Activated gamma-delta T cell treated with Interleukin-2 at 50 U/mL for 16 hours (primary cell): ENCODE measurements around the gene FUT2.
"Not testable (repeated sequence)": the region's sequence is repeated elsewhere in the genome, so short reads cannot be mapped to it uniquely, and the experiment has no call there.

ENCODE experiments used
- DNase-seq: peaks from one replicate; pipeline ENCODE4 v3.0.0-alpha.2; 2020

FUT2 gene

DNA sequence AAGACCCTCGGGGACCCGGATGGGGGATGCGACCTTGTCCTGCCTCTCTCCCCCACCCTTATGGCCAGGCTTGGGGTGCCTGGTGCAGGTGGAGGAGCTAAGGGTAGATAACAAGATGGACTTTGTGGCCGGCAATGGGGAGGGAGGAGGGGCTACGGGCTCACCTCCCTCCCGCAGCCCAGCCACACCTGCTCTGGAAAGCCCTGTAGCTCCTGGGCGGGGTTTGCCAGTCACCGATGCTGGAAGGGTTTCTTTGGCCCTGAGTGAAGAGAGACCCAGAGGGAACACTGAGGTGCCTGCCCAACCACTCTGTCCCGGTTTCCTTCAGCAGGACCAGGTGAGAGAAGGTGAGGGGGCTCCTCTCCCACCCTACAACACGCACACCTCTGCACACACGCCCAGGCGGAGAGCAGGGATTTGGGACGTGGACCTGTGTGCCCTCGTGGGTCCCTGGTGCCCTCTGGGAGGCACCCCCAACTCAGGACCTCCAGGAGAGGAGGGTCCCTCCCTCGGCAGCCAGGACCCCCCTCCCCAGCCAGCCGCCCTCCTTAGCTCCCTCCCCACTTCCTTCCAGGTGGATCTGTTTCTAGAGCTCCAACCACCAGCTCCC, at the start of gene FUT2:
TSS of gene FUT2 (plus strand) at position 229 of the 610 bp plus-strand sequence. CDS start 6,986 bp downstream, outside the sequence.
- no peak for DNase-seq

DNA sequence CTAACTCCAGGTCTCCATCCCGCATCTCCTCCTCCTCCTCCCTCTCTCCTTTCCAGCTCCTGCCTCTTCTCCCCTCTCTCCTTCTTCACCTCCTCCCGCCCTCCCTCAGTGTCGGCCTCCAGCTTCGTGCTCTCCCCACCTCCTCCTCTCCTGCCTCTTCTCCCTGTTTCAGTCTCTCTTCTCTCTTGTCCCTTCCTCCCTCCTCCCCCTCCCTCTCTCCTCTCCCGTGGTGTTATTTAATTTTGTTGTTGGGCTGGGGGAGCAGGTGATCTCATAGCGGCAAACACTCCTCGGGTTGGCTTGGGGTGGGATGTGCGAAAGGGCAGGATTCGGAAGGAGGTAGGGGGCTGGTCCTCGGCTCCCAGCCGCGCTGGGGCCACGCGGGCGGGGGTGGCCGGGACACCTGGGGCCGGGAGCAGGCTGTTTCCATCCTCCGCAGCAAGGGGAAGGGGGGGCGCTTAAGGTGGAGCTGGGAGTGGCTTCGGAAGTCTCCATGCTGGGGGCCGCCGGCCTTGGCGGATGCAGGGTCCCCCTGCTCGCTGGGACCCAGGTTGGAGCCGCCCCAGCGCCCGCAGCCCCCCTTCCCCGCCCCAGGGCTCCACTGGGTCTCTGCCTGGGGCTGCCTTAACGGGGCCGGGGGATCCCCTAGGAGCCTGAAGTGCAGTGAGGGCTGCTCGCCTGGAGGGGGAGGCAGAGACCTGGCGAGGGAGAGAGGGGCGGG, 49.6 kb upstream of the FUT2 start, which contains the start of gene CA11:
TSS of gene CA11 (minus strand) at position 187 of the 721 bp plus-strand sequence. CDS start 555 bp downstream, outside the sequence.
- DNase-seq: peak; percentile 92

DNA sequence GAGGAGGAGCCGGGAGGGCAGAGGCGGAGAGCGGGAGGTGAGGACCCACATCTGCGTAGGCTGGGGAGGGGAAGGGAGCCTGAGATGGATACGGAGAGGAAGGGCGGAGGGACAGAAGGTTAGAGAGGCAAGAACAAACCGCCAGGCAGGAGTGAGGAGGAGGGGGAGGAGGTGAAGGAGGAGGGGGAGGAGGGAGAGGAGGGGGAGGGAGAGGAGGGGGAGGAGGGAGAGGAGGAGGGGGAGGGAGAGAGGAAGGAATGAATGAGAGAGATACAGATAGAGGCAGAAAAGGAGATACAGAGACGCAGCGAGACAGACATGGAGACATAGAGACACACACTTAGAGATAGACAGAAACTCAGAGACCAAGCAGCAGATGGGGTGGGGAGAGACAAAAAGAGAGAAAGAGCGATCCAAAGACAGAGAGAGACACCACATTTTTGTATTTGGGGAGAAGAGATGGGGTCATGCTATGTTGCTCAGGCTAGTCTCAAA, 49.0 kb upstream of the FUT2 start:
- DNase-seq: no peak

DNA sequence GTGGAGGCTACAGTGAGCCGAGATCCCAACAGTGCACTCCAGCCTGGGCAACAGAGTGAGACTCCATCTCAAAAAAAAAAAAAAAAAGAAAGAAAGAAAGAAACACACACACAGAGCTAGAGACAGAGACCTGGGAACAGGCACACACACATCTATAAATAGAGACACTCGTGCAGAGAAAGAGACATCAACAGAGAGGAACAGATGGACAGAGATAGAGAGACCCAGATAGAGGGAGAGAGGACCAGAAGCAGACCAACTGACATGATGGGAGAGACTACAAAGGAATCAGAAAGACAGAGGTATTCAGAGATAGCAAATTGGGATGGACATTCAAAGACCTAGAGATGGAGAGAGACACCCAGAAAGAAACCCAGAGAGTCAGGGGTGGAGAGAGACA, 47.6 kb upstream of the FUT2 start:
- no peak for DNase-seq

DNA sequence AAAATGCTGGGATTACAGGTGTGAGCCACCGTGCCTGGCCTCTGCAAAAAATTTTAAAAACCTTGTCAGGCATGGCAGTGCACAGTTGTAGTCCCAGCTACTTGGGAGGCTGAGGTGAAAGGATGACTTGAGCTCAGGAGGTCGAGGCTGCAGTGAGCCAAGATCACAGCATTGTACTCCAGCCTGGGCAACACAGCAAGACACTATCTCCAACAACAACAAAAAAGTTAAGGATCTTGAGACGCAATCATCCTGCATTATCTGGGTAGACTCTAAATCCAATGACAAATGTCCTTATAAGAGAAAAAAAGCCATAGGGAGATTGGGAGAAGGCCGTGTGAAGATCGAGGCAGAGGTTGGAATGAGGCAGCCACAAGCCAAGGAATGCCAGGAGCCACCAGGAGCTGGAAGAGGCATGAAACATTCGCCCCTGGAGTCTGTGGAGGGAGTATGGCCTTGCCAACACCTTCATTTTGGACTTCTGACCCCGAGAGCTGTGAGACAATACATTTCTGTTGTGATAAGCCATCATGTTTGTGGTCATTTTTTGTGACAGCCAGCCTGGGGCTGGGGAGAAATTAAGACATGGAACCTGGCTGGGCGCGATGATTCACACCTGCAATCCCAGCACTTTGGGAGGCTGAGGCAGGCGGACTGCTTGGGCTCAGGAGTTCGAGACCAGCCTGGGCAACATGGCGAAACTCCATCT, 44.6 kb upstream of the FUT2 start:
- DNase-seq: no peak

DNA sequence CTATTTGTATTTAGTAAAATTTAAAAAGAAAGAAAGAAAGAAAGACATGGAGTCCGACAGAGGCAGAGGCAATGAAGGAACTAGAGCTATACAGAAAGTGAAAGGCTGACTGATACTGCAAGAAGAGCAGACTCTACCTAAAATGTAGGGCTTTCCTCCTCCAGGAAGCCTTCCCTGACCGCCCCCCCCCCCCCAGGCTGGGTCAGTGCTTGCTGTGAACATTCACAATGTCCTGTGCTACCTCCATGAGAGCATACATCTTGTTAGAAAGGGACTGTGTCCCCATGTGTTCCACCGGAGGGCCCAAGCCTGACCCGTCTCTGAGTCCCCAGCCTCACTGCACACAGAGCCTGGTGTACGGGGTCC, 44.1 kb upstream of the FUT2 start:
- no peak for DNase-seq

DNA sequence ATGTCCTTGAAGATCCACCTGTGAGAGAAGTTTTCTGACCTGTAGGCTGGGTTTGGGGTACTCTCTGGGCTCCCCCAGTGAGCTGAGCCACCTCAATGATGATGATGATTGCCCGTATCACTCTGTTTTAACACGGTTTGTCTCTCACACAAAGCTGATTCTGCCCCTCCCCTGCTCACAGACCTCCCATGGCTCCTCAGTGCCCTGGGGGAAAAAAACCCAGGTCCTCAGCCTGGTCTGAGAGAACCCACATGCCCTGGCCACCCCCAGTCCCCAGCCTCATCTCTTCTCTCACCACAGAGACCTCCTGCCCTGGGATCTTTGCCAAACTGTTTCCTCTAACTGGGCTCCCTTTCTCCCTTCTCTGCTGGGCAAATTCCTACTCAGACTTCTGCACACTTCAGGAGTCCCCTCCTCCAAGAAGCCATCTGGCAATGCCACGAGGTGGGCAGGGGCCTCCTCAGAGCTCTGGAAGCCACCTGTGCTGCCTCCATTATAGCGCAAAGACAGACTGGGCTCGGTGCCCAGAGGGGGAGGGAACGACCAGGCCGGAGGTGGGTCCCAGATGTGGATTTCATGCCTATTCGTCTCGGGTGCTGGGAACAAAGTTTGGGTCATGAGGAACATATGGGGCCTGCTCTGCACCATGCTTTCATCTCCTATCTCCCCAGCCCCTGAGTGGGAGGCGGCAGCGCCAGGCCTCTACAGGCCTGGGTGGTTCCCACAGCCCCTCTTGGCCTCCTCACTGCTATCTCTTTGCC, 41.3 kb upstream of the FUT2 start:
- DNase-seq: no peak

DNA sequence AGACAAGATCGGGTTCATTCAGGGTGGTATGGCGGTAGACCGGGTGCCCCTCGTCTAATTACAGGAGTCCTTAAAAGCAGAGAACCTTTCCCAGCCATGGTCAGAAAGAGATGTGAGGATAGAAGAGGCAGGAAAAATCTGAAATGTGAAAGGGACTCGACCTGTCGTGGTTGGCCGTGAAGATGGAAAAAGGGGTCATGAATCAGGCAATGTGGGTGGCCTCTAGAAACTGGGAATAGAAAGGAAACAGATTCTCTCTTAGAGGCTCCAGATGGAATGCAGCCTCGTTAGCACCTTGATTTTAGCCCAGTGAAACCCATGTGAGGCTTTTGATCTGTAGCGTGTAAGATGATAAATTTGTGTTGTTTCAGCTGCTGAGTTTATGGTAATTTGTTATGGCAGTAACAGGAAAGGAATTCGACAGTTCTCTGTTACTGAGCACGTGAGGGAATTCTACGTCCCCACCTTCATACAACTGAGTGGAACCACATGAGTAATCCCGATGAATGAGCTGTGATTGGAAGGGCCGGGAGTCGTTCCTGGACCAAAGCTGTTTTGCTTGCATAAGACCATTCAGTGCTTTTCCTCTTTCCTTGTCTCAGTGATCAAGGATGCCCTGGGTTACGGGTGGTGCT, 38.8 kb upstream of the FUT2 start:
- no peak for DNase-seq

DNA sequence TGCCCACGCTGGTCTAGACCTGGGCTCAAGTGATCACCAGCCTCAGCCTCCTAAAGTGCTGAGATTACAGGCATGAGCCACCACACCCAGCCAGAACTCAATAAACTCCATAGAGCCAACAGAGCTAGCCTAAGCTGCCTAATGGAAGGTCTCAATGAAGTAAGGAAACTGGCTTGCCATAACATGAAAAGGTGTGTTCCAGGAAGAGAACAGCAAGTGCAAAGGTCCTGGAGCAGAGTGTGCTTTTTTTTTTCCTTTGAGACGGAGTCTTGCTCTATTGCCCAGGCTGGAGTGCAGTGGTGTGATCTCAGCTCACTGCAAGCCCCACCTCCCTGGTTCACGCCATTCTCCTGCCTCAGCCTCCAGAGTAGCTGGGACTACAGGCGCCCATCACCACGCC, 37.9 kb upstream of the FUT2 start:
- DNase-seq: not testable (repeated sequence)

DNA sequence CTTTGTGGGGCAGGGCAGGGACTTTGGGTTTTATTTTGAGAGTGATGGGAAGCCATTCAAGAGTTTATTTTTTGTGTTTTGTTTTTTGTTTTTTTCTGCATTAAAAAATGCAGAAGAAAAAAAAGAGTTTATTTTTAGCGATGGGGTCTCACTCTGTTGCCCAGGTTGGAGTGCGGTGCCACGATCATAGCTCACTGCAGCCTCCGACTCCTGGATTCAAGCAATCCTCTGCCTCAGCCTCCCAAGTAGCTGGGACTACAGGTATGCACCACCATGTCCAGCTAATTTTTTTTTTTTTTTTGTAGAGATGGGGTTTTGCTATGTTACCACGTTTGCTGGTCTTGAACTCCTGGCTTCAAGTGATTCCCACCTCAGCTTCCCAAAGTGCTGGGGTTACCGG, 37.3 kb upstream of the FUT2 start:
- no peak for DNase-seq

DNA sequence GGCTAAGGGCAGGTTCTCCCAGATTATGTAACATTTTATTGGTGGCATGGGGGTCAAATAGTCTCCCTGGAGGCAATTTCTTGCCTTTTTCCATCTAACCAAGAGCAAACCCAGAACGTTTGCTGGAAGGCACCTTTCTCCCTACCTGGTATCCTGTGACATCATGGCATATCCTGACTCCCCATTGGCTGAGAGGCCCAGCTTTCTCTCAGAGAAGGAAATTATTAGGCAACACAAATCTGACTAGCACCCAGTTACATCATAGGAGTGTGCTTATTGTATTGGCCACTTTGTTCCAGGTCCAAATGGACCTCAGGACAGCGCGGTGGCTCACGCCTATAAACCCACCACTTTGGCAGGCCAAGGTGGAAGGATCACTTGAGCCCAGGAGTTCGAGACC, 36.0 kb upstream of the FUT2 start:
- DNase-seq: no peak

DNA sequence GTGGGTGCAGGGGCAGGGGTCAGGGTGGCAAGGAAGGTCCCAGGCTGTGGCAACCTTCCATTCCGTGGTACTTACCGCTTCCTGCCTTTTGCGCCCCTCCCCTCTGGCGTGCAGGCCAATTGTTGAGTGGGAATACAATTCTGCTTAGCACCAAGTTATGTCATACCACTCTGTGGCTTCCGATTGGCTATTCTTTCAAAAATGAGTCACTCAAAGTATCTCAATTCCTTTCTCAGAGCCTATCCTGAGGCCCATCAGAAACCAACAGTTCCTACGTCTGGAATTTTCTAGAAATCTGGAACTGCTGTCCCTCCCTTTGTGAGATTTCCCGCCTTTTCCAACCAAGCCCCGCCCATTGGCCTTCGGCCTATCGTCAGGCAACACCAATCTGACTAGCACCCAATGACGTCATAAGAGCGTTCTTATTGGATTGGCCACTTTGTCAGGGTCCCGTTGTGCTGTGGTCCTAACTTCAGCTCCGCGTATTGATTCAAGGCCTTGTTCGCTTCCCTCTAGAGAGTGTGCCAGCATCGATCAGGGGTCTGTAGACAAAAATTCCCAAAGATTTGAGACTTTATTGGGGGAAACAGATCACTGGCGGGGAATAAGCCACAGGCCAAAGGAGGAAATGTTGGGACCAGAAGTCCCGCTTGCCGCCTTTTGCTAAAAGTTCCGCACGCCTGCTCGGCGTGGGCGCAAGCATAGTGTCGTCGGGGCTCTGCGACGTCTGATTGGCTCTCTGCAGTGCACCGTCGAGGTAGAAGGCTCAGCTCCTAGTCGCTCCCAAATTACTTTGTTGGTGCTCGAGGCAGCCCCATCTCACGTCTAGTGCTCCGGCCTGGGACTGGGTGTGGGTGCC, 34.7 kb upstream of the FUT2 start:
- peak; percentile 71 for DNase-seq

DNA sequence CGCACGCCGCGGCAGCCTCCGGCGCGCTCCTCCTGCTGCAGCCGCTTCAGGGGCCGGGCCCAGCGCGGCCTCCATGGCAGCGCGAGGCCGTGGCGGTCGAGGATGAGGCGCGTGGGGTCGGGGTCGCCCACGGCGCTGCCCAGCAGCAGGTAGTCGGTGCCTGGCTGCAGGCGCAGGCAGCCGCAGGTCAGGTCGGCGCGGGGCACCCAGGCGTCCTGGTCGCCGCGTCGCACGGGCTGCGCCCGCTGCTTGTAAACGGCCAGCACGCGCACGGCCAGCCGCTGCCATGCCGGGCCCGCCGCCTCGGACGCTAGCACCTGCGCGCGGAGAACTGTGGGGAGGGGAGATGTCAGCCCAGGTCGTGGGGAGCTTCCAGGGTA, 34.1 kb upstream of the FUT2 start:
- DNase-seq: no peak

DNA sequence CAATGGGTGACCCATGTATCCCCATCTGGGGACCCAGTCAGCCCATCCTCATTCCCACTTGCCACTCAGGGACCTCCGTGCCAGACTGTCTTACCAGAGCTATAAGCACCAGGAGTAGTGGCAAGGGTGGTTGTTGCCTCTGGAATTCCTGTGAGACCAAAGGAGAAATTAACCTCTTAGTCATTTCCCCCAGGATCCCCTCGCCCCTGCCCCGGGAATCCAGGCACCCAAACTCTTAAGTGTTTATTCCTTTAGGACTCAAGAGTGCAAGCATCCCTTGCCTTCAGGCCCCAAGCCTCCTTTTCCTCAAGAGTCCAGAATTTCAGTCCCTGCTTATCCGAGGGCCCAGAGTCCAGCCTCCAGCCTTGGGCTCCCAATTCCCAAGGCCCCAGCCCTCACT, 32.1 kb upstream of the FUT2 start:
- no peak for DNase-seq

DNA sequence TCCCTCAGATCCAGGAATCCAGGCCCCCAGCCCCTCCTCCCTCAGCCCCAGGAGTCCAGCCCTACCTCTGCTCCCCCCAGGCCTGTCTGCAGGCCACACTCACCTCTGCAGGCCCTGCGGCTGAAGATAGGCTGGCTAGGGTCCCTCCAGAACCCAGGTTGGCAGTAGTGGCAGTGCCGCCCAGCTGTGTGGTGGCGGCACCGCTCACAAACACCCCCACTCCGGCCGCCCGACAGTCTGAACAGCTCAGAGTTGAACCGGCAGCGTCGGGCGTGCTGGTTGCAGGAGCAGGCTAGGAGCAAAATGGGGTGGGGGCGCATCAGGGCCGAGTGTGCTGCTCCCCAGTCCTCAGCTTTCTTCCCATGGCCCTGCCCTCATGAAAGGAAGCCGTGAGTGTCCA, 31.3 kb upstream of the FUT2 start:
- DNase-seq: no peak

DNA sequence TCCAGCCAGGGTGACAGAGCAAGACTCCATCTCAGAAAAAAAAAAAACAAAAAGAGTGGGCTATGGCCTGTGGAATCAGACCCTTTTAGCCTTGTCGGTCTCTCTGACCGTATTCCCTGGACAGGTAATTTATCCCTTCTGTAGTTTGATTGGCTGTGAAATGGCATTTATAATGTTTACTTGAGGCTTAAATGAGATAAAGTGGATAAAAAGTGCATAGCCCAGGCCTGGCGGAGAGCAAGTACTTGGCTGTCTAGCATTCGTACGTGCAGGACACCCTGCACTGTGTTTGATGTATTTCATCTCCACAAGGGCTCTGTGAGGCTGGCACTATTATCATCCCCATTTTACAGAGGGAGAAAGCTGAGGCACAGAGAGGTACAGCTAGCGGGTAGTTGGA, 30.0 kb upstream of the FUT2 start:
- no peak for DNase-seq

DNA sequence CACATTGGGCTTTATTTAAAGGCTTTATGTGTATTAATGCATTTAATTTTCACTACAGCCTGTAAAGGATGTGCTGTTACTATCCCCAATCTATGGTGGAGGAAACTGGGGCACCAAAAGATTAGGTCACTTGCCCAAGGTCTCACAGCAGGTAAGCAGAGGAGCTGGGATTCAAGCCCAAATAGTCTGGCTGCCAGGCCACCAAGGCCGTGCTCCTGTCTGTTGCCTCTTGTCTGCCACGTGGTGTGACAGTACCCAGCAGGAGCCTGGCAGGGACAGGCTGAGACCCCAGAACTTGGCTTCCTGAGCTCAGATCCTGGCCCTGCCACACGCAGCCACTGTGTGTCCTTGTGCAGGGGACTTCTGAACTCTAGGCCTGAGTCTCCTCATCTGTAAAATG, 27.4 kb upstream of the FUT2 start:
- no peak for DNase-seq

DNA sequence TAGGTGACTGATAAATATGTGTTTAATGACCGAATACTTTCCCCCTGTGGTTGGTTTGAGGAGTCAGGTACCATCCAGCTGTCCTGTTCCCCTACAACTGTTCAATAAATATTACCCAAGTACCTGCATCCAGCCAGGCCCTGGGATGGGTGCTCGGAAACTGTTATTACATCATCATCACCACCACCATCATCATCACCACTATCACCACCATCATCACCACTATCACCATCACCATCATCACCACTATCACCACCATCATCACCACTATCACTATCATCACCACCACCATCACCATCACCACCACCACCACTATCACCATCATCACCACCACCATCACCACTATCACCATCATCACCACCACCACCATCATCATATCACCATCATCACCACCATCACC, 27.0 kb upstream of the FUT2 start:
- DNase-seq: no peak

DNA sequence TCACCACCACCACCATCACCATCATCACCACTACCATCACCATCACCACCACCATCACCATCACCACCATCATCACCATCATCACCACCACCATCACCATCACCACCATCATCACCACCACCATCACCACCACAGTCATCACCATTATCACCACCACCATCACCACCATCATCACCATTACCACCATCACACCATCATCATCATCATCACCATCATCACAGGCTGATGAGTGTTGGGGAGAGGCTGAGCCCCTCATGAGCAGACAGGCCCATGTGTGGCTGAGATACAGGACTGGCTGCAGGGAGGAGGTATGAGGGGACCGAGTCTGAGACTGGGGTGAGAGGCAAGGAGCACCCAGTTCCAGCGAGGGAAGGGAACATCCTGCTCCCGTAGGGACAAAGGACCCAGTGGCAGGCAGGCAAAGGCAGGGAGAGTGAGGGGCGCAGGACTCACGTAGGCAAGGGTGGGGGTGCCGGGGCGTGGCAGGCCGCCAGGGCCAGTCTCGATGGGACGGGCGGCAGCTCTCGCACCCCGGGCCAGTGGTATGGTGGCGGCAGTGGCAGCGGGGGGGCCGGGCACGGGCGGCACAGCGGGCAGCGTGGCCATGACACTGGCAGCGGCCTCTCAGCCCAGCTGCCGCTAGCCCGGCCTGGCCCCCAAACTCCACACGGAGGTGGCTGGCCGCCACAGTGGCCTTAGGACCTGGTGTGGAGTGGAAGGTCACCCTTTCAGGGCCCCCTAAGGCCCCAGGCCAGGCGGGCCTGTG, 25.7 kb upstream of the FUT2 start:
- no peak for DNase-seq

DNA sequence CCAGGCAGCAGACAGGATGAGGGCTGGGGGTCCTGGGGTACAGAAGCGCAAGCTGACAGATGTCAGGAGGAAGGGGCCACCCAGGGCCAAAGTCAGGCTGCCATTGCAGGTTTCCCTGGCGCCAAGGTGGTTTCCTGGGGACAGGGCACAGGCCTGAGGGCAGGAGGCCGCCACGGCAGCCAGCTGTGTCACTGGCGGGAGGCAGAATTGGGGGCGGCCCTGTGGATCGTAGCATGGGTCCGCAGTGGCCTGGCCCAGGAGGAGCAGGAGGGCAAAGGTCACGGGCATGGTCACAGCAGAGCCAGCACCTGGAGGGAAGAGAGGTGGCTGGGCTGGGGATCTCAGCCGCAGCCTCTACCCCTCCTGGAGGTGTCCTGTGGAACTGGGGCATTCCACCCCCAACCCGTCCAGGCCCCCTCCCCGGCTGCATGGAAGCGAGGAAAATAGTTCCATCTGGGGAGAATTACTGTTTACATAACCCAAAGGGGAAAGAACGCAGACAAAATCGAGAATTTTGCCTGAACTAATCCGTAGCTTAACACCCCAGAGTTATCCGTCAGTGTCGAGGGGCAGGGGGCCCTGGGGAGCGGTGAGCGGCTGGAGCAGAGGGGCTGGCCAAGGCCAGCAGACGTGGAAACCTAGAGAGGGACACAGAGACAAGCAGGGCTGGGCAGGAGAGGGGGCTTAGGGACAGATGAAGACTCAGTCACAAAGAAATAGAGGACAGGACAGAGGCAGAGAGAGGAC, 24.9 kb upstream of the FUT2 start:
- no peak for DNase-seq
